Nucleus accumbens (tissue), 56 donors: Measurements from ENCODE around the gene NUDT22.

ENCODE experiments used
- DNase-seq, 56 donors: peaks; one replicate each; lab custom pipeline; 2025; lab: John Stamatoyannopoulos, UW

The NUDT22 gene

GRCh38 chr11:64225608-64226506 is at the start of gene NUDT22, which contains the start of gene TRPT1:
Gene NUDT22, plus strand, starts transcription at chr11:64226274. Its CDS starts 379 bp downstream, at chr11:64226653.
Gene TRPT1, minus strand, starts transcription at chr11:64226186. Its CDS starts 326 bp downstream, at chr11:64225860.
- peak in 55 of 56 donors; percentile 53 to 94 (median 82) for DNase-seq

GRCh38 chr11:64176751-64177150 is 49.3 kb upstream of the NUDT22 start:
- DNase-seq = no peak

- no peak for DNase-seq
Observed at GRCh38 chr11:64178203-64178602, 47.9 kb upstream of the NUDT22 start.

- no peak for DNase-seq
Observed at GRCh38 chr11:64178951-64179639, 47.0 kb upstream of the NUDT22 start.

GRCh38 chr11:64180891-64181290 is 45.2 kb upstream of the NUDT22 start:
- peak in 2 of 56 donors; percentile 10 to 23 for DNase-seq

GRCh38 chr11:64181506-64182411 is 44.3 kb upstream of the NUDT22 start:
- DNase-seq = peak; percentile 37 to 95 (median 88)

GRCh38 chr11:64183890-64184289 is 42.2 kb upstream of the NUDT22 start:
- DNase-seq = no peak

- DNase-seq = peak in 41 of 56 donors; percentile 71 to 97 (median 91)
Observed at GRCh38 chr11:64185175-64185692, 40.8 kb upstream of the NUDT22 start.

GRCh38 chr11:64185693-64186491 is 40.2 kb upstream of the NUDT22 start, which contains the start of gene STIP1:
Gene STIP1, plus strand, starts transcription at chr11:64186171. Its CDS starts 91 bp downstream, at chr11:64186262.
- peak; percentile 95 to 100 (median 99) for DNase-seq

GRCh38 chr11:64186492-64187165 is 39.4 kb upstream of the NUDT22 start:
- peak in 14 of 56 donors; percentile 29 to 66 (median 46) for DNase-seq

- no peak for DNase-seq
Observed at GRCh38 chr11:64192434-64192833, 33.6 kb upstream of the NUDT22 start.

- peak in 2 of 56 donors; percentile 19 for DNase-seq
Observed at GRCh38 chr11:64196626-64197025, 29.4 kb upstream of the NUDT22 start.

GRCh38 chr11:64198511-64198910 is 27.6 kb upstream of the NUDT22 start:
- DNase-seq = no peak

- no peak for DNase-seq
Observed at GRCh38 chr11:64201543-64201942, 24.5 kb upstream of the NUDT22 start.

- no peak for DNase-seq
Observed at GRCh38 chr11:64202992-64203391, 23.1 kb upstream of the NUDT22 start.

GRCh38 chr11:64203421-64204079 is 22.5 kb upstream of the NUDT22 start:
- no peak for DNase-seq

- DNase-seq = no peak
Observed at GRCh38 chr11:64204080-64204440, 22.0 kb upstream of the NUDT22 start.

GRCh38 chr11:64204464-64204989 is 21.5 kb upstream of the NUDT22 start:
- DNase-seq = peak in 53 of 56 donors; percentile 10 to 91 (median 61)
